ENCODE data around the gene ADH7. TPM values are rescaled to one million over a fixed set of nuclear protein-coding genes. Genes with fewer than 3 reads are reported as not detected.

The ADH7 gene
- total and polyA plus RNA-seq, 2 experiments from 2014 or later = not detected

DNA sequence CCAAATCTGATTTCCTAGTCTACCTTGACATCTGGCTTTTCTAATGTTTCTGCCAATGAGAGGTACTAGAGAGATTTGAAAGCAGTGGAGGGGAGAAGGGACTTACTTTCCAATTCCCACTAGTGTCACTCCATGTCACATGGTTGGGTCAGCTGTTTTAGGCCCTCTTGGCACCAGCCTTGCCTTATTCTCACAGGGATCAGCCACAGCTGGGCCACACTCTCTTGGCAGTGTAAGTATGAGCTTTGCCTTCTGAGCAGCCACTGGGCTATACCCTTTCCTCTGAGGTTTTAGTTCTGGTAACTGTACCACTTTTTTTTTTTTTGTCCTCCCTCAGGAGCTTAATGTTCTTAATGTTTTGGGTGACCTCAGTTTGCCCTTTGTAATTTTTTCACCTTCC lies 72.4 kb downstream of the ADH7 start:
- H3K79me2 ChIP-seq = no peaks in the 10 kb centered on the region
- H3K36me3 ChIP-seq (replicated peaks; ENCODE audit: insufficient read depth, low read depth) = no peaks in the 10 kb centered on the region
- no peaks in the 10 kb centered on the region for H3K27me3 ChIP-seq
- H3K4me3 ChIP-seq = no peak overlapping the region
- TF ChIP-seq, protein P1, sequence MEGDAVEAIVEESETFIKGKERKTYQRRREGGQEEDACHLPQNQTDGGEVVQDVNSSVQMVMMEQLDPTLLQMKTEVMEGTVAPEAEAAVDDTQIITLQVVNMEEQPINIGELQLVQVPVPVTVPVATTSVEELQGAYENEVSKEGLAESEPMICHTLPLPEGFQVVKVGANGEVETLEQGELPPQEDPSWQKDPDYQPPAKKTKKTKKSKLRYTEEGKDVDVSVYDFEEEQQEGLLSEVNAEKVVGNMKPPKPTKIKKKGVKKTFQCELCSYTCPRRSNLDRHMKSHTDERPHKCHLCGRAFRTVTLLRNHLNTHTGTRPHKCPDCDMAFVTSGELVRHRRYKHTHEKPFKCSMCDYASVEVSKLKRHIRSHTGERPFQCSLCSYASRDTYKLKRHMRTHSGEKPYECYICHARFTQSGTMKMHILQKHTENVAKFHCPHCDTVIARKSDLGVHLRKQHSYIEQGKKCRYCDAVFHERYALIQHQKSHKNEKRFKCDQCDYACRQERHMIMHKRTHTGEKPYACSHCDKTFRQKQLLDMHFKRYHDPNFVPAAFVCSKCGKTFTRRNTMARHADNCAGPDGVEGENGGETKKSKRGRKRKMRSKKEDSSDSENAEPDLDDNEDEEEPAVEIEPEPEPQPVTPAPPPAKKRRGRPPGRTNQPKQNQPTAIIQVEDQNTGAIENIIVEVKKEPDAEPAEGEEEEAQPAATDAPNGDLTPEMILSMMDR (IDR thresholded peaks at IDR 0.05; ENCODE audit: poor library complexity) = no peak
- no peak for TF ChIP-seq EZH2phosphoT487 (IDR thresholded peaks at IDR 0.05; ENCODE audit: low read depth, severe bottlenecking, unreplicated experiment)
- TF ChIP-seq EZH2 (IDR thresholded peaks at IDR 0.05; ENCODE audit: borderline replicate concordance) = no peak
- no peaks in the 10 kb centered on the region for H3K9me3 ChIP-seq (ENCODE audit: low read depth)
- H2AFZ ChIP-seq = no peak overlapping the region
- no peaks in the 10 kb centered on the region for H3K9me2 ChIP-seq (replicated peaks; ENCODE audit: insufficient read depth)
- H3K4me2 ChIP-seq = no peak overlapping the region
- no peak overlapping the region for H3K27ac ChIP-seq
- DNase-seq (ENCODE audit: low spot score) = no peak
- H3K4me1 ChIP-seq (ENCODE audit: insufficient read depth) = peaks cover 3% of the 10 kb centered on the region
- no peaks in the 10 kb centered on the region for H4K20me1 ChIP-seq (ENCODE audit: insufficient read depth, poor library complexity, severe bottlenecking)

Other genes starting within 250 kb of the ADH7 start
- gene ADH6, start 216.1 kb downstream of the ADH7 start, total RNA-seq = 23.1 and 23.6 TPM in 2 replicates
- gene ADH6, start 216.1 kb downstream of the ADH7 start, polyA plus RNA-seq = 11.9 and 16.0 TPM in 2 replicates
- gene ADH1A, start 144.4 kb downstream of the ADH7 start, total RNA-seq = 37.6 and 39.0 TPM in 2 replicates
- 17.3 and 26.6 TPM in 2 replicates for gene ADH1A, start 144.4 kb downstream of the ADH7 start, polyA plus RNA-seq
- 8.0 and 8.2 TPM in 2 replicates for gene ADH1B, start 113.9 kb downstream of the ADH7 start, total RNA-seq
- 1.5 and 4.4 TPM in 2 replicates for gene ADH1B, start 113.9 kb downstream of the ADH7 start, polyA plus RNA-seq
- gene ADH1C, start 82.6 kb downstream of the ADH7 start, total RNA-seq = 9.2 and 13.7 TPM in 2 replicates
- 3.7 and 4.4 TPM in 2 replicates for gene ADH1C, start 82.6 kb downstream of the ADH7 start, polyA plus RNA-seq
- gene C4orf17, start 75.7 kb upstream of the ADH7 start, total RNA-seq = not detected in 2 replicates
- not detected in 2 replicates for gene C4orf17, start 75.7 kb upstream of the ADH7 start, polyA plus RNA-seq
- 16.9 and 17.9 TPM in 2 replicates for gene TRMT10A, start 128.7 kb upstream of the ADH7 start, total RNA-seq
- 5.4 and 6.2 TPM in 2 replicates for gene TRMT10A, start 128.7 kb upstream of the ADH7 start, polyA plus RNA-seq
- 81.2 and 92.2 TPM in 2 replicates for gene MTTP, start 139.5 kb upstream of the ADH7 start, total RNA-seq
- 23.7 and 40.1 TPM in 2 replicates for gene MTTP, start 139.5 kb upstream of the ADH7 start, polyA plus RNA-seq
- 0.07 TPM in 1 of 2 replicates, not detected in the other for gene C4orf54, start 222.5 kb upstream of the ADH7 start, total RNA-seq
- gene C4orf54, start 222.5 kb upstream of the ADH7 start, polyA plus RNA-seq = not detected in 2 replicates

All from hepatocyte (in vitro differentiated cells).